Skin epidermis (tissue), 12 donors: Measurements from ENCODE around the gene AMMECR1L.
"Not testable (repeated sequence)": the region's sequence is repeated elsewhere in the genome, so short reads cannot be mapped to it uniquely, and the experiment has no call there.

Source experiments
- H3K27ac ChIP-seq, 21 experiments: fragments of 200-600 bp; sonication (generic) in 11 of 21; one replicate each; pipeline ENCODE4 v1.5.0; 2020; ENCODE audit warnings: mild to moderate bottlenecking in 3 of 21, inconsistent platforms in 2 of 21, moderate library complexity in 2 of 21
- H3K4me3 ChIP-seq, 7 experiments: fragments of 200-600 bp; sonication (generic) in 2 of 7; one replicate each; pipeline ENCODE4 v1.5.0; 2020; ENCODE audit warnings: inconsistent platforms in 2 of 7, mild to moderate bottlenecking in 2 of 7, moderate library complexity in 1 of 7

Gene AMMECR1L

GRCh38 chr2:127885780-127886592, at the start of gene AMMECR1L:
Gene AMMECR1L (minus strand): TSS chr2:127885956. CDS start chr2:127874234, 11,722 bp downstream.
- peak within 1 kb of the TSS; percentile 54 to 70 (median 64) for H3K4me3 ChIP-seq
- peak within 1 kb of the TSS; percentile 58 to 92 (median 87) for H3K27ac ChIP-seq

GRCh38 chr2:127935337-127935736, 49.6 kb upstream of the AMMECR1L start:
- Histone ChIP-seq H3K4me3 (no peak overlapping the region), H3K27ac (no peak overlapping the region)

GRCh38 chr2:127932199-127932876, 46.6 kb upstream of the AMMECR1L start:
- Histone ChIP-seq H3K27ac (no peak overlapping the region), H3K4me3 (no peak overlapping the region)

- Histone ChIP-seq H3K27ac (no peak overlapping the region), H3K4me3 (no peak overlapping the region)
These were observed 43.7 kb upstream of the AMMECR1L start for GRCh38 chr2:127929449-127929848.

GRCh38 chr2:127927384-127927783, 41.6 kb upstream of the AMMECR1L start:
- H3K4me3 ChIP-seq, result no peak overlapping the region
- H3K27ac ChIP-seq, result no peak overlapping the region

GRCh38 chr2:127917916-127918315, 32.2 kb upstream of the AMMECR1L start:
- no peak overlapping the region for H3K27ac ChIP-seq
- H3K4me3 ChIP-seq, result no peak overlapping the region

- H3K27ac ChIP-seq, result no peak overlapping the region
- H3K4me3 ChIP-seq, result no peak overlapping the region
These were observed 28.2 kb upstream of the AMMECR1L start for GRCh38 chr2:127913808-127914457.

GRCh38 chr2:127911737-127912136, 26.0 kb upstream of the AMMECR1L start:
- no peak overlapping the region for H3K4me3 ChIP-seq

GRCh38 chr2:127910415-127910814, 24.7 kb upstream of the AMMECR1L start:
- H3K4me3 ChIP-seq, result no peak overlapping the region
- no peak overlapping the region for H3K27ac ChIP-seq

More at GRCh38 chr2:127911737-127912136, 26.0 kb upstream of the AMMECR1L start:
- H3K27ac ChIP-seq, result no peak overlapping the region

- H3K4me3 ChIP-seq, result no peak overlapping the region
- H3K27ac ChIP-seq, result no peak overlapping the region
These were observed 23.3 kb upstream of the AMMECR1L start for GRCh38 chr2:127909019-127909418.

- not testable (repeated sequence) for H3K4me3 ChIP-seq, H3K27ac ChIP-seq
These were observed 22.1 kb upstream of the AMMECR1L start for GRCh38 chr2:127907733-127908400.

GRCh38 chr2:127906206-127906926, 20.6 kb upstream of the AMMECR1L start:
- no peak overlapping the region for H3K27ac ChIP-seq
- no peak overlapping the region for H3K4me3 ChIP-seq

GRCh38 chr2:127901339-127902056, 15.7 kb upstream of the AMMECR1L start:
- no peak overlapping the region for H3K4me3 ChIP-seq
- H3K27ac ChIP-seq, result no peak overlapping the region

GRCh38 chr2:127897531-127898211, 11.9 kb upstream of the AMMECR1L start:
- no peak overlapping the region for H3K4me3 ChIP-seq
- H3K27ac ChIP-seq, result no peak overlapping the region

- H3K4me3 ChIP-seq, result no peak overlapping the region
- H3K27ac ChIP-seq, result no peak overlapping the region
These were observed 7.7 kb upstream of the AMMECR1L start for GRCh38 chr2:127893494-127893893.

GRCh38 chr2:127893033-127893432, 7.3 kb upstream of the AMMECR1L start:
- Histone ChIP-seq H3K4me3 (no peak overlapping the region), H3K27ac (no peak overlapping the region)

- no peak overlapping the region for H3K4me3 ChIP-seq
- H3K27ac ChIP-seq, result no peak overlapping the region
These were observed 6.1 kb upstream of the AMMECR1L start for GRCh38 chr2:127891811-127892210.

- not testable (repeated sequence) for H3K4me3 ChIP-seq, H3K27ac ChIP-seq
These were observed 5.0 kb upstream of the AMMECR1L start for GRCh38 chr2:127890756-127891155.
